ENCODE measurements around the gene GSK3A.

DNA sequence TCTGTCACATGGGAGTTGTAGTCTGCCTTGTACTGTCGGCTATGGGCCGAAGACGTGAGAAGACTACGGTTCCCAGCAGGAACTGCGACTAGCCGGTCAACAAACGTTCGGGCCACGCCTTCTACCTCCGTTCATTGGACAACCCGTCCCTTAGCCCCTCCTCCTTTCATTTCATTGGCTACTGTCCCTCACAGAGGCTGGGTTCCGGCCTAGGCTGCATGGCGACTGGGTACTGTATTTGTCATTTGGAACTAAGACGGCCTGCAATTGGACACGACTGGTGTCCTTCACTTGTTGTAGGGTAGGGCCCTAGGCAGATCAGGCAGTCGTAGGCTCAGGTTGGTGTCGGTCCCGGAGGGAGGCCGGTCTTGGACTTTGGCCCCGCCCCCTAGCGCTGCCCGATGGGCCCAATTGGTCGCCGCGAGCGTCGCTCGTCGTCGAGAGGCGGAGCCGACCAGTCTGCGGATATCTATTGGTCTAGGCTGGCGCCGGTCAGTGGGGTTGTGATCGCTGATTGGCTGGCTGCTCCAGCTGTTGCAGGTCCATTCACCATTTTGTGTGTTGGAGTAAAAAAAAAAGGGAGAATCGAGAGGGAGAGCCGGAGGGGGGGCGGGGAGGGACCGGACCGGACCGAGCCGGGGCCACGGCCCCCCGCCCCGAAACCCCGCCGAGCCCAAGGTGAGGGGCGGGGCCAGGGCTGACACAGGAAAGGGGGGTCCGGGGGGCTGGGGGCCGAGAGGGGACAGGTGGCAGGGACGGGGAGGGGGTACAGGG is 26.5 kb upstream of the GSK3A start, which contains the start of gene CIC:
- TF ChIP-seq, protein P1, sequence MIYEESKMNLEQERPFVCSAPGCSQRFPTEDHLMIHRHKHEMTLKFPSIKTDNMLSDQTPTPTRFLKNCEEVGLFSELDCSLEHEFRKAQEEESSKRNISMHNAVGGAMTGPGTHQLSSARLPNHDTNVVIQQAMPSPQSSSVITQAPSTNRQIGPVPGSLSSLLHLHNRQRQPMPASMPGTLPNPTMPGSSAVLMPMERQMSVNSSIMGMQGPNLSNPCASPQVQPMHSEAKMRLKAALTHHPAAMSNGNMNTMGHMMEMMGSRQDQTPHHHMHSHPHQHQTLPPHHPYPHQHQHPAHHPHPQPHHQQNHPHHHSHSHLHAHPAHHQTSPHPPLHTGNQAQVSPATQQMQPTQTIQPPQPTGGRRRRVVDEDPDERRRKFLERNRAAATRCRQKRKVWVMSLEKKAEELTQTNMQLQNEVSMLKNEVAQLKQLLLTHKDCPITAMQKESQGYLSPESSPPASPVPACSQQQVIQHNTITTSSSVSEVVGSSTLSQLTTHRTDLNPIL (CRISPR knock-in tag; IDR thresholded peaks at IDR 0.05; ENCODE audit: low read depth): no peak
- TF ChIP-seq, protein P2, sequence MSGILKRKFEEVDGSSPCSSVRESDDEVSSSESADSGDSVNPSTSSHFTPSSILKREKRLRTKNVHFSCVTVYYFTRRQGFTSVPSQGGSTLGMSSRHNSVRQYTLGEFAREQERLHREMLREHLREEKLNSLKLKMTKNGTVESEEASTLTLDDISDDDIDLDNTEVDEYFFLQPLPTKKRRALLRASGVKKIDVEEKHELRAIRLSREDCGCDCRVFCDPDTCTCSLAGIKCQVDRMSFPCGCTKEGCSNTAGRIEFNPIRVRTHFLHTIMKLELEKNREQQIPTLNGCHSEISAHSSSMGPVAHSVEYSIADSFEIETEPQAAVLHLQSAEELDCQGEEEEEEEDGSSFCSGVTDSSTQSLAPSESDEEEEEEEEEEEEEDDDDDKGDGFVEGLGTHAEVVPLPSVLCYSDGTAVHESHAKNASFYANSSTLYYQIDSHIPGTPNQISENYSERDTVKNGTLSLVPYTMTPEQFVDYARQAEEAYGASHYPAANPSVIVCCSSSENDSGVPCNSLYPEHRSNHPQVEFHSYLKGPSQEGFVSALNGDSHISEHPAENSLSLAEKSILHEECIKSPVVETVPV (CRISPR knock-in tag; IDR thresholded peaks at IDR 0.05): no peak
- TF ChIP-seq ZC3H10 (CRISPR knock-in tag; IDR thresholded peaks at IDR 0.05): no peak
- TF ChIP-seq ISL1 (CRISPR knock-in tag; IDR thresholded peaks at IDR 0.05): no peak
- no peak for TF ChIP-seq GLIS3 (CRISPR knock-in tag; IDR thresholded peaks at IDR 0.05)
- no peak for TF ChIP-seq ZFP30 (CRISPR knock-in tag; IDR thresholded peaks at IDR 0.05)
- no peak for TF ChIP-seq BACH2 (CRISPR knock-in tag; IDR thresholded peaks at IDR 0.05; ENCODE audit: borderline replicate concordance)
